Measurements from ENCODE around the gene HOXB5.
A peak's percentile ranks its signal among the peaks of the same experiment; 100 is the strongest.

The HOXB5 gene

DNA sequence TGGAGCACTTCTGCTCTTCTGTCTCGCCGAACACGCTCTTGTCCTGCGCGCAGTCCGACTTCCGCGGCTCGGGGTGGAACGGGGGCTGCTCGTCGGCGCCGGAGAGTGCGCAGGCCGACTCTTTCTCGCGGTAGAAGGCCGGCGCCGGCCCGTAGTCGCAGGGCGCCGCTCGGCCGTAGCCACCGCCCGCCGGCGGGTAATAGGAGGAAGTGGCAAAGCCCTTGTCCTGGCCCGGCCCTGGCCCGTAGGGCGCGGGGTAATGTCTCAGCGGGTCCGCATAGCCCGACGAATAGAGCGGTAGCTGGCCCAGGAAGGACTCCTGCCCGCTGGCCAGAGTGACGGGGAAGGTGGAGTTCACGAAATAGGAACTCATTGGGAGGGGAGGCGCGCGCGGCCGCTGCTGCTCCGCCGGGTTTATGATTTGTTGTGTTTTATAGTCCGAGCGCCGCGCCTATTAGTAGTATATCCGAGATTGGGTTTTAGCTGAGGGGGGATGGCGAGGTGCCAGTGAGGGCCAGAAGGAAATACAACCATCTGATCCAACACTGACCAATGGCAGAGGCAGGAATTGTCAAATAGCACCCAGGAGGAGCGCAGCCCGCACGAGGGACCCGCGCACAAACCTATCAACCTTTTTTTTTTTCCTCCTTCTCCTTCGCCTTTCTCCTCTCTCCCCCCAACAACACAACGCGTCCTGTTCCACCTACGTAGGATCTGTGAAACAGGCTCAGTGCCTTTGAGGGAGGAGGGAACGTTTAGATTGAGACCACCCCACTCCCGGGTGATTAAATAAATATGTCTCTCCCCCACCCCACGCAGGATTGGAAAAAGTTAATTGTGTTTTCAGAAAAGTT is 4.4 kb upstream of the HOXB5 start:
- no peak overlapping the region for H2BK5ac ChIP-seq (ENCODE audit: low read depth, low read length, poor library complexity, severe bottlenecking)
- peak overlapping the region in 1 of 2 experiments; percentile 16 for H3K23ac ChIP-seq (ENCODE audit: low read length in 2 of 2)
- peak overlapping the region; percentile 35 for H4K8ac ChIP-seq (ENCODE audit: low read length)
- WGBS: under 1% methylated on average over 54 of the region's 68 CpGs
- H2BK12ac ChIP-seq (ENCODE audit: low read length in 2 of 2): peak overlapping the region in 1 of 2 experiments; percentile 27
- peak overlapping the region; percentile 65 for H3K27ac ChIP-seq (ENCODE audit: low read length, poor library complexity, severe bottlenecking)
- no peaks in the 10 kb centered on the region for H3K9me3 ChIP-seq (ENCODE audit: control insufficient read depth, low read length)
- H2AFZ ChIP-seq (ENCODE audit: low read depth, low read length): no peak overlapping the region
- no peaks in the 10 kb centered on the region for H3K27me3 ChIP-seq (ENCODE audit: control insufficient read depth in 1 of 2, insufficient read depth in 1 of 2, low read length in 2 of 2)
- H3K79me1 ChIP-seq (replicated peaks; ENCODE audit: low read length, poor library complexity, severe bottlenecking): no peaks in the 10 kb centered on the region
- peak; percentile 95 for DNase-seq
- no peak overlapping the region for H2BK15ac ChIP-seq (ENCODE audit: low read depth, poor library complexity, severe bottlenecking)
- H2AK5ac ChIP-seq (ENCODE audit: low read length, severe bottlenecking): no peak overlapping the region
- peak overlapping the region; percentile 87 to 92 for H3K4ac ChIP-seq (ENCODE audit: low read depth in 1 of 2, low read length in 2 of 2)
- H3K14ac ChIP-seq (ENCODE audit: low read length in 2 of 2): peak overlapping the region; percentile 39 to 96
- peak overlapping the region; percentile 53 to 87 for H3K4me3 ChIP-seq (ENCODE audit: insufficient read depth in 1 of 2, low read depth in 1 of 2, low read length in 2 of 2)
- peaks cover 48% of the 10 kb centered on the region for H3K4me1 ChIP-seq (ENCODE audit: control insufficient read depth, insufficient read depth, low read depth, low read length)
- H3K36me3 ChIP-seq (ENCODE audit: control insufficient read depth in 1 of 2, insufficient read depth in 2 of 2, low read depth in 1 of 2, low read length in 2 of 2): peaks cover 19 to 24% of the 10 kb centered on the region in 2 experiments
- H2BK120ac ChIP-seq (ENCODE audit: low read depth, low read length): no peak overlapping the region
- H3K4me2 ChIP-seq (ENCODE audit: low read length, poor library complexity, severe bottlenecking): peak overlapping the region; percentile 73
- peak overlapping the region; percentile 76 to 95 for H3K18ac ChIP-seq (ENCODE audit: low read depth in 1 of 2, low read length in 2 of 2)
- H4K91ac ChIP-seq (ENCODE audit: low read length): peak overlapping the region; percentile 74
- peak overlapping the region; percentile 91 for H3K9ac ChIP-seq (ENCODE audit: low read length)

DNA sequence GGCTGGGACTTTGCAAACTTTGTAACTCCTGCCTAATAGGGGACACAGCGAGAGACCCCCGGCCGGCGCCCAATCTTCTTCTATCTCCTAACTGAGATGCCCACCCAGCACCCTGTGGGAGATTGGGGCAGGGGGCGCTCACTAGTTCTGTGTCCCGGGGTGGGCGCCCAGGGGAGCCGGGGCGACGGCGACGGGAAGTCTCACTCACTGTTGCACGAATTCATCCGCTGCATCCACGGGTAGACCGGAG is 3.9 kb upstream of the HOXB5 start:
- Histone ChIP-seq H2AFZ (ENCODE audit: low read depth, low read length) (no peak overlapping the region), H3K36me3 (ENCODE audit: control insufficient read depth in 1 of 2, insufficient read depth in 2 of 2, low read depth in 1 of 2, low read length in 2 of 2) (peaks cover 19 to 24% of the 10 kb centered on the region in 2 experiments), H3K4ac (ENCODE audit: low read depth in 1 of 2, low read length in 2 of 2) (peak overlapping the region; percentile 87 to 92), H3K27me3 (ENCODE audit: control insufficient read depth in 1 of 2, insufficient read depth in 1 of 2, low read length in 2 of 2) (no peaks in the 10 kb centered on the region), H3K9ac (ENCODE audit: low read length) (peak overlapping the region; percentile 91), H3K9me3 (ENCODE audit: control insufficient read depth, low read length) (no peaks in the 10 kb centered on the region), H2BK12ac (ENCODE audit: low read length in 2 of 2) (peak overlapping the region in 1 of 2 experiments; percentile 27), H2AK5ac (ENCODE audit: low read length, severe bottlenecking) (no peak overlapping the region), H3K18ac (ENCODE audit: low read depth in 1 of 2, low read length in 2 of 2) (peak overlapping the region; percentile 76 to 95), H4K8ac (ENCODE audit: low read length) (no peak overlapping the region), H3K4me2 (ENCODE audit: low read length, poor library complexity, severe bottlenecking) (peak overlapping the region; percentile 73), H2BK120ac (ENCODE audit: low read depth, low read length) (no peak overlapping the region), H3K27ac (ENCODE audit: low read length, poor library complexity, severe bottlenecking) (peak overlapping the region; percentile 65), H4K91ac (ENCODE audit: low read length) (no peak overlapping the region), H2BK5ac (ENCODE audit: low read depth, low read length, poor library complexity, severe bottlenecking) (no peak overlapping the region), H3K23ac (ENCODE audit: low read length in 2 of 2) (peak overlapping the region in 1 of 2 experiments; percentile 3), H3K4me1 (ENCODE audit: control insufficient read depth, insufficient read depth, low read depth, low read length) (peaks cover 50% of the 10 kb centered on the region), H3K4me3 (ENCODE audit: insufficient read depth in 1 of 2, low read depth in 1 of 2, low read length in 2 of 2) (peak overlapping the region; percentile 53 to 87), H2BK15ac (ENCODE audit: low read depth, poor library complexity, severe bottlenecking) (peak overlapping the region; percentile 73), H3K14ac (ENCODE audit: low read length in 2 of 2) (peak overlapping the region; percentile 28 to 39), H3K79me1 (replicated peaks; ENCODE audit: low read length, poor library complexity, severe bottlenecking) (no peaks in the 10 kb centered on the region)
- 0% methylated on average over 16 of the region's 16 CpGs for WGBS
- DNase-seq: no peak

DNA sequence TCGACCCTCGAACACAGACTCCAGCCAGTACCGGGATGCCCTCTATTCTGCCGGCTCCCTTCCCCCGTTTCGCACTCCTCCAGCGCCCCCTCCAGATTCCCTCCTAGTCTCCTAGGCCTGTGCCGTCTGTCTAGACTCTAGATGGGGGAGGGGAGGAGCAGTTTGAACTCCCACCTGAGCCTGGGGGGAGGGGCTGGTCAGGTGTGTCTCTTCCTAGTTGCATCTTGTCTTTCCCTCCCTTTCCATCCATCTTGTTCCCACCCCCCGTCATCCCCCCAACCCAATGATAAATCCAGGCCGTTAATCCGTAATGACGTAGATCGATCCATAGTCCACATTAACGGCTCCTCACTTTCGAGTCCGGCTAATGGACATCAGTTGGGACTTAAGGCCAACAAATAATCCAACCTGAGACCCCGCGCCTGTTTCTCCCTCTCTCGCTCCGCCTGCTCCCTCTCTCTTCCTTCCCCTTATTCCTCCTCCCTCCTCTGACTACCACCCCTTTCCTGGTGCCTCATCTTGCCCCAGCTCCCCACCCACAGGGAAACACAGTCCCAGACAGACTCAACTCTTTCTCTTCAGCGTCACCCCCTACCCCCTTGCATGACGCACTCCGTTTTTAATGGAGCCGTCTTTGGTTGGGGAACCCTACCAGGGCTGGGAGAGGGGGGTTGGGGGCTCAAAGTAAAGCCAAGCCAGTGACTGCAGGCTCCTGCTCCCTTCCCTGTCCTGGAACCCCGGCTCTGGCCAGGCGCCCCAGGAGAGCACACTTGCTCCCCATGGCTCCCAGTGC is 3.4 kb upstream of the HOXB5 start:
- no peak overlapping the region for H2AFZ ChIP-seq (ENCODE audit: low read depth, low read length)
- WGBS: under 1% methylated on average over 14 of the region's 26 CpGs
- peak overlapping the region; percentile 73 for H3K4me2 ChIP-seq (ENCODE audit: low read length, poor library complexity, severe bottlenecking)
- peaks cover 54% of the 10 kb centered on the region for H3K4me1 ChIP-seq (ENCODE audit: control insufficient read depth, insufficient read depth, low read depth, low read length)
- H2BK120ac ChIP-seq (ENCODE audit: low read depth, low read length): peak overlapping the region; percentile 64
- no peak overlapping the region for H3K23ac ChIP-seq (ENCODE audit: low read length in 2 of 2)
- H3K27me3 ChIP-seq (ENCODE audit: control insufficient read depth in 1 of 2, insufficient read depth in 1 of 2, low read length in 2 of 2): no peaks in the 10 kb centered on the region
- H4K91ac ChIP-seq (ENCODE audit: low read length): peak overlapping the region; percentile 52
- H3K18ac ChIP-seq (ENCODE audit: low read depth in 1 of 2, low read length in 2 of 2): peak overlapping the region; percentile 76 to 95
- no peaks in the 10 kb centered on the region for H3K79me1 ChIP-seq (replicated peaks; ENCODE audit: low read length, poor library complexity, severe bottlenecking)
- peak overlapping the region; percentile 91 for H3K9ac ChIP-seq (ENCODE audit: low read length)
- peak overlapping the region; percentile 18 to 45 for H2BK12ac ChIP-seq (ENCODE audit: low read length in 2 of 2)
- peak; percentile 89 for DNase-seq
- H3K36me3 ChIP-seq (ENCODE audit: control insufficient read depth in 1 of 2, insufficient read depth in 2 of 2, low read depth in 1 of 2, low read length in 2 of 2): peaks cover 23 to 24% of the 10 kb centered on the region in 2 experiments
- H3K4ac ChIP-seq (ENCODE audit: low read depth in 1 of 2, low read length in 2 of 2): peak overlapping the region; percentile 84 to 87
- peak overlapping the region; percentile 28 to 95 for H3K14ac ChIP-seq (ENCODE audit: low read length in 2 of 2)
- no peak overlapping the region for H4K8ac ChIP-seq (ENCODE audit: low read length)
- no peaks in the 10 kb centered on the region for H3K9me3 ChIP-seq (ENCODE audit: control insufficient read depth, low read length)
- no peak overlapping the region for H2BK5ac ChIP-seq (ENCODE audit: low read depth, low read length, poor library complexity, severe bottlenecking)
- H2BK15ac ChIP-seq (ENCODE audit: low read depth, poor library complexity, severe bottlenecking): peak overlapping the region; percentile 73
- H3K27ac ChIP-seq (ENCODE audit: low read length, poor library complexity, severe bottlenecking): peak overlapping the region; percentile 65
- H2AK5ac ChIP-seq (ENCODE audit: low read length, severe bottlenecking): no peak overlapping the region
- peak overlapping the region; percentile 53 to 87 for H3K4me3 ChIP-seq (ENCODE audit: insufficient read depth in 1 of 2, low read depth in 1 of 2, low read length in 2 of 2)
